ENCODE data around the gene LRRFIP2. TPM values are rescaled to one million over a fixed set of nuclear protein-coding genes. Genes with fewer than 3 reads are reported as not detected.

Gene LRRFIP2
- total RNA-seq, 1 donor from 2014 or later: 50.7 TPM

DNA sequence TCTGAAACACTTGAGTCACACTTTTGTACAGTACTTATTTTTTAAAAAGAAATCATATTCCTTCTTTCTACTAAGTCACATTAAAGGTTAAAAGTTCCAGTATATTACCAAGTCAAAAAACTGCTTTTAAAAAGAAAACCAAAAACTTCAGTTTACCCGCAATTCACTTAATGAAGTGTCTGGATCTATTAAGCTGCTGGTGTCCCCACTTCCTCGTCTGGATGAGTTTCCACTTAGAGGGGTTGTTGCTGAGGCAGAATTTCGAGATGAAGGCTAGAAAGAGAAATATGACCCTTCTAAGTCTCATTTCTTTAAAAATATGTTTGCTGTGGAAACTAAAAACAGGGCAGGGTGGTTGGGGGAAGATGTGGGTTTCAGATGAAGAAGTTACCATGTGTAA is 79.7 kb downstream of the LRRFIP2 start:
- DNase-seq (ENCODE audit: low spot score): no peak
- Mint-ChIP-seq H3K4me3 (ENCODE audit: unreplicated experiment) (no peak overlapping the region), H3K36me3 (ENCODE audit: low read depth) (peaks cover 15% of the 10 kb centered on the region), H3K4me1 (ENCODE audit: low read depth) (peaks cover 44% of the 10 kb centered on the region), H3K27ac (ENCODE audit: unreplicated experiment) (no peak overlapping the region), H3K9me3 (ENCODE audit: low read depth) (no peaks in the 10 kb centered on the region), H3K27me3 (ENCODE audit: low read depth) (no peaks in the 10 kb centered on the region)
- TF ChIP-seq, protein P1, sequence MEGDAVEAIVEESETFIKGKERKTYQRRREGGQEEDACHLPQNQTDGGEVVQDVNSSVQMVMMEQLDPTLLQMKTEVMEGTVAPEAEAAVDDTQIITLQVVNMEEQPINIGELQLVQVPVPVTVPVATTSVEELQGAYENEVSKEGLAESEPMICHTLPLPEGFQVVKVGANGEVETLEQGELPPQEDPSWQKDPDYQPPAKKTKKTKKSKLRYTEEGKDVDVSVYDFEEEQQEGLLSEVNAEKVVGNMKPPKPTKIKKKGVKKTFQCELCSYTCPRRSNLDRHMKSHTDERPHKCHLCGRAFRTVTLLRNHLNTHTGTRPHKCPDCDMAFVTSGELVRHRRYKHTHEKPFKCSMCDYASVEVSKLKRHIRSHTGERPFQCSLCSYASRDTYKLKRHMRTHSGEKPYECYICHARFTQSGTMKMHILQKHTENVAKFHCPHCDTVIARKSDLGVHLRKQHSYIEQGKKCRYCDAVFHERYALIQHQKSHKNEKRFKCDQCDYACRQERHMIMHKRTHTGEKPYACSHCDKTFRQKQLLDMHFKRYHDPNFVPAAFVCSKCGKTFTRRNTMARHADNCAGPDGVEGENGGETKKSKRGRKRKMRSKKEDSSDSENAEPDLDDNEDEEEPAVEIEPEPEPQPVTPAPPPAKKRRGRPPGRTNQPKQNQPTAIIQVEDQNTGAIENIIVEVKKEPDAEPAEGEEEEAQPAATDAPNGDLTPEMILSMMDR (IDR thresholded peaks at IDR 0.05): no peak

GRCh38 chr3:37093481-37093880 is 80.9 kb downstream of the LRRFIP2 start:
- DNase-seq (ENCODE audit: low spot score): no peak
- Mint-ChIP-seq H3K27ac (ENCODE audit: unreplicated experiment) (no peak overlapping the region), H3K4me1 (ENCODE audit: low read depth) (peaks cover 41% of the 10 kb centered on the region), H3K27me3 (ENCODE audit: low read depth) (no peaks in the 10 kb centered on the region), H3K36me3 (ENCODE audit: low read depth) (peaks cover 15% of the 10 kb centered on the region), H3K4me3 (ENCODE audit: unreplicated experiment) (no peak overlapping the region), H3K9me3 (ENCODE audit: low read depth) (no peaks in the 10 kb centered on the region)
- TF ChIP-seq, protein P1 (IDR thresholded peaks at IDR 0.05): no peak

DNA sequence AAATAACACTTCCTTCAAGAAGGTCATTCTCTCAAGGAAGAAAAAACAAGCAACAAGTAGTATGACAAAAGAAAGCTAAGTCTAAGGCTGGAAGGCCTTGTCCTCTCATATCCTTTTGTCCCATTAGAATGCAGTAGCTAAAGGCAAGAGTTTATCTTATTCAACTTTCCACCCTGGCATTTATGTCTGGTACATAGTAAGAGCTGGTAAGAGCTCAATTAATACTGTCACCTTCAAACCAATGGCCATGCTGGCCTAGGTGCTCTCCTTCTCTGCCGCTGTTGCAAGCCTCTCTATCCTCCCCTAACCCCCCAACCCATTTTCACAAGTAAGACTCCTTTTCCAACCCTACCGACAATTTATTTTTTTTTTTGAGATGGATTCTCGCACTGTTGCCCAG is 81.9 kb downstream of the LRRFIP2 start:
- no peak overlapping the region for H3K27ac Mint-ChIP-seq (ENCODE audit: unreplicated experiment)
- TF ChIP-seq, protein P1 (IDR thresholded peaks at IDR 0.05): no peak
- H3K9me3 Mint-ChIP-seq (ENCODE audit: low read depth): no peaks in the 10 kb centered on the region
- no peaks in the 10 kb centered on the region for H3K27me3 Mint-ChIP-seq (ENCODE audit: low read depth)
- H3K4me3 Mint-ChIP-seq (ENCODE audit: unreplicated experiment): no peak overlapping the region
- H3K36me3 Mint-ChIP-seq (ENCODE audit: low read depth): peaks cover 15% of the 10 kb centered on the region
- H3K4me1 Mint-ChIP-seq (ENCODE audit: low read depth): peaks cover 37% of the 10 kb centered on the region
- DNase-seq (ENCODE audit: low spot score): no peak

DNA sequence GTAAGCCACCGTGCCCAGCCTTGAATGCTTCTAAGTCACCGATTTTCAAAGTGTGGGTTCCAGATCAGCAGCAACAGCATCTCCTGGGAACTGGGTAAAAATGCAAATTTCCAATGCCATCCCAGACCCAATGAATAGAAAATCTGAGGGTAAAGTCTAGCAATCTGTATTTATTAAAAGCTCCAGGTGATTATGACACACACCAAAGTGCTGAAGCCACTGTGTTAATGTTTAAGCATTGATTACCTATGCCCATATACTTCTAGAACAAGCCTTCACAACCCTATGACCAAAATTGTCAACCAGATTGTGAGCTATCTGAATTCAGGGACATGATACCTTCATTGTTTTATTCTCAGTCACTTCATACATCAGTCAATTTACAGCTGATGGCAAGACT is 86.5 kb downstream of the LRRFIP2 start:
- H3K36me3 Mint-ChIP-seq (ENCODE audit: low read depth): peaks cover 8% of the 10 kb centered on the region
- no peak overlapping the region for H3K4me3 Mint-ChIP-seq (ENCODE audit: unreplicated experiment)
- DNase-seq (ENCODE audit: low spot score): no peak
- no peaks in the 10 kb centered on the region for H3K9me3 Mint-ChIP-seq (ENCODE audit: low read depth)
- peaks cover 6% of the 10 kb centered on the region for H3K4me1 Mint-ChIP-seq (ENCODE audit: low read depth)
- TF ChIP-seq, protein P1 (IDR thresholded peaks at IDR 0.05): no peak
- no peak overlapping the region for H3K27ac Mint-ChIP-seq (ENCODE audit: unreplicated experiment)
- H3K27me3 Mint-ChIP-seq (ENCODE audit: low read depth): no peaks in the 10 kb centered on the region

GRCh38 chr3:37086918-37087317 is 87.5 kb downstream of the LRRFIP2 start:
- no peaks in the 10 kb centered on the region for H3K9me3 Mint-ChIP-seq (ENCODE audit: low read depth)
- H3K4me3 Mint-ChIP-seq (ENCODE audit: unreplicated experiment): no peak overlapping the region
- DNase-seq (ENCODE audit: low spot score): no peak
- H3K27me3 Mint-ChIP-seq (ENCODE audit: low read depth): no peaks in the 10 kb centered on the region
- H3K36me3 Mint-ChIP-seq (ENCODE audit: low read depth): peaks cover 8% of the 10 kb centered on the region
- peaks cover 9% of the 10 kb centered on the region for H3K4me1 Mint-ChIP-seq (ENCODE audit: low read depth)
- TF ChIP-seq, protein P1 (IDR thresholded peaks at IDR 0.05): no peak
- no peak overlapping the region for H3K27ac Mint-ChIP-seq (ENCODE audit: unreplicated experiment)

Data from chondrocyte (in vitro differentiated cells).